Sigmoid colon (tissue), 4 donors: ENCODE data around the gene BRD4.

ENCODE experiments used
- CTCF ChIP-seq, 4 experiments: fragments of 450-650 bp in 3 of 4; fragments of 200-600 bp in 1 of 4; IDR thresholded peaks; one replicate each; pipeline ENCODE4 v1.5.1; 2016 to 2019; ENCODE audit warnings: antibody characterized with exemption in 4 of 4, mild to moderate bottlenecking in 3 of 4, moderate library complexity in 2 of 4
- EP300 ChIP-seq, 4 donors: sonication (generic); formaldehyde crosslinking; IDR thresholded peaks; one replicate each; pipeline ENCODE4 v1.6.1; 2017; ENCODE audit warnings: antibody characterized with exemption in 4 of 4
- POLR2A ChIP-seq, 2 donors: fragments of 450-650 bp; IDR thresholded peaks; one replicate each; pipeline ENCODE4 v1.6.1; 2016; ENCODE audit warnings: antibody characterized with exemption in 2 of 2, mild to moderate bottlenecking in 2 of 2, moderate library complexity in 2 of 2
- POLR2AphosphoS5 ChIP-seq, 4 donors: sonication (generic); formaldehyde crosslinking; IDR thresholded peaks; one replicate each; pipeline ENCODE4 v1.6.1; 2017; ENCODE audit warnings: antibody characterized with exemption in 4 of 4

- TF ChIP-seq EP300 (IDR thresholded peaks at IDR 0.05): no peak
- TF ChIP-seq CTCF (IDR thresholded peaks at IDR 0.05): no peak
- TF ChIP-seq POLR2A (IDR thresholded peaks at IDR 0.05): no peak
- TF ChIP-seq POLR2AphosphoS5 (IDR thresholded peaks at IDR 0.05): no peak
These were observed 7.4 kb downstream of the BRD4 start for GRCh38 chr19:15324791-15325519.
